ENCODE data around the gene FRRS1. TPM values are rescaled to one million over a fixed set of nuclear protein-coding genes. Genes with fewer than 3 reads are reported as not detected.

FRRS1 gene
- total and polyA plus RNA-seq, 2 of the 4 experiments (the other 2 are of a cell fraction), result 3.8 to 23.5 TPM

- Histone ChIP-seq H3K9ac (ENCODE audit: low read depth, low read length) (no peak overlapping the region), H3K79me1 (ENCODE audit: low read depth in 1 of 2, low read length in 2 of 2) (no peaks in the 10 kb centered on the region), H3K18ac (ENCODE audit: low read depth, low read length) (no peak overlapping the region), H3K14ac (replicated peaks; ENCODE audit: low read depth, low read length) (no peak overlapping the region), H3K9me1 (ENCODE audit: insufficient read depth, low read length) (no peaks in the 10 kb centered on the region), H2BK5ac (ENCODE audit: low read depth, low read length, poor library complexity, severe bottlenecking) (no peak overlapping the region), H3K36me3 (ENCODE audit: control insufficient read depth, insufficient read depth, low read length) (no peaks in the 10 kb centered on the region), H2AK5ac (ENCODE audit: low read depth, low read length) (no peak overlapping the region), H3K4me2 (ENCODE audit: low read depth, low read length) (no peak overlapping the region), H2BK15ac (ENCODE audit: low read depth, low read length) (no peak overlapping the region), H2AFZ (replicated peaks; ENCODE audit: low read length, poor library complexity) (no peak overlapping the region), H4K8ac (ENCODE audit: low read depth in 2 of 2, low read length in 2 of 2) (no peak overlapping the region), H3K27me3 (ENCODE audit: control insufficient read depth, insufficient read depth, low read length) (no peaks in the 10 kb centered on the region), H3K56ac (ENCODE audit: extremely low read depth, insufficient read depth, low read length) (no peak overlapping the region), H4K20me1 (ENCODE audit: insufficient read depth, low read length) (no peaks in the 10 kb centered on the region), H4K5ac (ENCODE audit: low read depth, low read length) (no peak overlapping the region), H4K91ac (ENCODE audit: insufficient read depth, low read depth, low read length) (no peak overlapping the region), H2BK120ac (ENCODE audit: low read depth, low read length) (no peak overlapping the region), H2AK9ac (replicated peaks; ENCODE audit: low read depth, low read length, poor library complexity) (no peak overlapping the region), H3K4ac (ENCODE audit: low read depth, low read length) (no peak overlapping the region), H3K4me3 (ENCODE audit: insufficient read depth, low read depth, low read length) (no peak overlapping the region), H2BK20ac (ENCODE audit: low read depth, low read length) (no peak overlapping the region), H3K4me1 (ENCODE audit: control insufficient read depth, insufficient read depth, low read length) (no peaks in the 10 kb centered on the region), H3K23ac (ENCODE audit: low read depth, low read length) (no peak overlapping the region), H3K9me3 (ENCODE audit: control insufficient read depth, insufficient read depth, low read length) (no peaks in the 10 kb centered on the region), H3K27ac (ENCODE audit: insufficient read depth, low read length) (no peak overlapping the region)
- POLR2A ChIA-PET (ENCODE audit: unreplicated experiment), result no interaction called here
- CTCF ChIA-PET, result no interaction called here
- in situ Hi-C loops (cut with MboI; ENCODE audit: low sequenced_read_pairs), result no loop called here
- TF ChIP-seq NFE2L2 (IDR thresholded peaks at IDR 0.05; ENCODE audit: low read depth, low read length) (no peak), SMC3 (IDR thresholded peaks at IDR 0.05; ENCODE audit: low read depth, low read length) (no peak), RAD21 (IDR thresholded peaks at IDR 0.05; ENCODE audit: low read length) (no peak), POLR2A (IDR thresholded peaks at IDR 0.05; ENCODE audit: low read depth, low read length) (no peak), ELK1 (IDR thresholded peaks at IDR 0.05; ENCODE audit: borderline replicate concordance, low read depth, low read length) (no peak)
- DNase-seq (no peak), ATAC-seq (ENCODE audit: low read depth) (no peak)
- WGBS, 2 experiments (ENCODE audit: extremely low coverage in 2 of 2, insufficient read length in 1 of 2), result no CpG with 5 or more reads among the region's 1 CpG
- intact Hi-C loops (cut with micrococcal nuclease), result no loop called here
- no TSS peak for BruUV-seq (replicated peaks)
- dilution Hi-C loops (cut with HindIII; ENCODE audit: low sequenced_read_pairs, unreplicated experiment), result no loop called here
Observed at GRCh38 chr1:99761774-99762173, 4.7 kb downstream of the FRRS1 start.

Data from IMR-90 (cell line).